ENCODE measurements around the gene CHD5.

CHD5 gene

DNA sequence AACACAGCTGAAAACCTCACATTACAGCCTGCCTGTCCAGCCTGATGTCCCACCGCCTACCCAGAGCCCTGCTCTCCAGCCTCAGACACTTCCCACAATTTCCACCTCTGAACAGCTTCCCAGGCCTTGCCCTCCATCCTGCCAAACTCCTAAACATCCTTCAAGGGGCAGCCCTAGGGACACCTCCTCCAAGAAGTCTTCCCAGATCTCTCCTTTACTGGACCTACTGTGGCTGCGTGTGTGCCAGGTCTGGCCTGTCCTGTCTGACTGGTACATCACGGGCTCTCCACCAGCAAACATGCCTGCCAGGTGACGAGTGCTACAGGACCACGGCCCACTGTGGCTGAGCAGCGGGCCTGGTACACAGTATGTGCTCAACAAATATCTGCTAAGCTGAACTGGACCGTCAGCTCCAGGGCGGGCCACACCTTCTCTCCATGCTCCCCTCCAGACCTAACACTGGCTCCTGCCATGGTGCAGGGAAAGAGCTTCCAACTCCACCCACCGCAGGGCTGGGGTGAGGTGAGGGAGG is 28.8 kb downstream of the CHD5 start:
- no peak for DNase-seq

DNA sequence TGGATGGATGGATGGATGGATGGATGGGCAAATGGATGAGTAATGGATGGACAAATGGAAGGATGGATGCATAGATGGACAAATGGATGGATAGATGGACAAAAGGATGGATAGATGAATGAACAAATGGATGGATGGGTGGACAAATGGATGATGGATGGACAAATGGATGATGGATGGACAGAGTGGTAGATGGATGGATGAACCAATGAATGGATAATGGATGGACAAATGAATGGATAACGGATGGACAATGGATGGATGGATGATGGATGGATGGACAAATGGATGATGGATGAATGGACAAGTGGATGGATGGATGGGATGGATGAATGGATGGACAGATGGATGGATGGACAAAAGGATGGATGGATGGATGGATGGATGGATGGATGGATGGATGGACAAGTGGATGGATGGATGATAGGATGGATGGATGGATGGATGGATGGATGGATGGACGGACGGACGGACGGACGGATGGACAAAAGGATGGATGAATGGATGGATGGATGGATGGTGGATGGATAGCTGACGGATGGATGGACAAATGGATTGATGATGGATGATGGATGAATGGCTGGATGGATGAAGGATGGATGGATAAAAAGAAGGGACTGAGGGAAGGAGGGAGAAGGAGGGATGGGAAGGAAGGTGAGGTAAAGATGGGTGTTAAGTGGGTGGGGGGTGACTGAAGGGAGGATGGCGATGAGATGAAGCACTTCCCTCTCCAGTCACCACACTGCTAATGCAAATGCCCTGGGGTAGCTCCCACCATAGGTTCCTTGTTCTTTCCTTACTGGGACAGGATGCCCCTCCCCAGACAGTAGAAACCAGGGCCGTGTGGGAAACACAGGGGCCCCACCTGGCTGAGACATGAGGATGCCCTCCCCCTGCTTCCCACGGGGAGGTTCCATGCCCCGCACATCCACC is 29.8 kb downstream of the CHD5 start:
- no peak for DNase-seq

- DNase-seq: no peak
Observed at GRCh38 chr1:6149597-6149996, 30.5 kb downstream of the CHD5 start.

DNA sequence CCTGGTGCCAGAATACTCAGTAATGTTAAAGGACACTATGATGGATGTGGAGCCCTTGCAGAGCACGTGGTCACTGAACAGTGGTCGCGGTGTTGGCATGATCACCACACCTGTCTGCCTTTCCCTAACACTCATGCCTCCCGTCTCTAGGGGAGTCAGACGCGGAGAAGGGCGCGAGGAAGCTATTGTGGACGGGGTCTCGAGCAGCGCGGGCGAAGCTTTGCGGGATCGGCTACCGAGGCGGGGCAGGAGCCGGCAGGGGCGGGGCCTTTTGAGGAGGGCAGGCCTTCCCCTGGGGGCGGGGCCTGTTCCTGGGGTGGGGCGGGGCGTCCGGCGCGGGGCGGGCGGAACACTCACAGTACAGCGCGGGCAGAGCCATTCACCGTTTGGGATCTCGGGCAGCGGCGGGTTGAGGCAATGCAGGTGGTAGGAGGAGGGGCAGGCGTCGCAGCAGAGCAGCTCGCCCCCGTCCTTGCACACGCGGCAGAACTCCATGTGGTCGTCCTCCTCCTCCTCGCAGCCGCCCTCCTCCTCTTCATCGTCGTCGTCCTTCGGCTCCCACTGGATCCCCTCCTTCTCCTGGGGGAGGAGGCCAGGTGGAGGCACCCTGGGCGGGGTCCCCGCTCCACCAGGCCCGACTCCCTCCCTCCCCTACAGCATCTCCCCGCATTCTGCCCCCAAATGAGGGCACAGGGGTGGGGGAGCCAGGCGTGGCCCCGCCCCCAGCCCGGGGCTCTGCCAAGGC is 31.5 kb downstream of the CHD5 start:
- DNase-seq: no peak

- no peak for DNase-seq
Observed at GRCh38 chr1:6145864-6146410, 34.2 kb downstream of the CHD5 start.

DNA sequence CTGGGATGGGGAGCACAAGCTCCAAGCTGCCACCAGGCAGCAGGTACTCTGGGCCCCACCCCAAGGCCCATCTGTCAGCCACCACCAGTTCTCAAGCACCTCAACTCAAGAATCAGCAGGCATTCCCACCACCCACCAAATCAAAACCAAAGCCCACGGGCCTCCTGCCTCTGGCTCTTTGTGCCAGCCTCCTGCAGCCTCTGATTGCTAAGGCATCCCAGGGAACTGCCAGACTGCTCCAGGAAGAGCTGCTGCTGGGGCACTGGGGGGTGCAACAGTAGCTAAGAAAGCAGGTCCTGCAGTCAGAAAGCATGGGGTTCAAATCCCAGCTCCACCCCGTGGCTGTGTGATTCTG is 34.7 kb downstream of the CHD5 start:
- no peak for DNase-seq

DNA sequence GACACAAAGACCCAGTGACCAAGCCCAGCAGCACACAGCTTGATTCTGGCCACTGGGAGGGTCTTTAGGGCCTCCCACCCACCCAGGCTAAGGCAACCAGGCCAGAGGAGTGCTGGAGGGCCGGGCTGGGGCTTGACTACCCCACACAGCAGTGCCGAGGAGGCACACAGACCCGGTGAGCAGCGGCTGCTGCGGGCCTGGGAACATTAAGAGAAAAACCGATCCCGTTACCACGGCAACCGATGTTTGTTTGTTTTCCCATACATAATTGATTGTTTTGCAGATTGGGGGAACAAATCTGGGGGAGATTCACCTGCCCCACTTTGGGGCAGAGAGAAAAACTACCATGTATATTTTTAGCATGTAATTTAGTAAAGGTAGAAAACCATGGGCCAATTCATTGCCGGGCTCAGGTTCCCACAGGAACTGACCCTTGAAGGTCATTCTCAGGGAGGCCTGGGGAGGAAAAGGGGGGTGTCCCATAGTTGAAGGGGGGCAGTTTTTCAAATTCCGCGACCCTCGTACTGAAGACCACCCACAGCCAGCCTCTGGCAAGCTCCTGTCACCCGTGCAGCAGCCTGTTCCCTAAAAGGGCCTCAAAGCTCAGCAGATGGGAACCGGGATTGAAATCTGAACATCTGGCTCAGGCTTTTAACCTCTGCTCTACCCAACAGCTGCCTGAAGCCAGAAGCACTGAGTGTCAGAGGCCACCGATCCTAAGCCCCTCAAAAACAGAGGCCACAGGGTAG is 35.3 kb downstream of the CHD5 start:
- no peak for DNase-seq

DNA sequence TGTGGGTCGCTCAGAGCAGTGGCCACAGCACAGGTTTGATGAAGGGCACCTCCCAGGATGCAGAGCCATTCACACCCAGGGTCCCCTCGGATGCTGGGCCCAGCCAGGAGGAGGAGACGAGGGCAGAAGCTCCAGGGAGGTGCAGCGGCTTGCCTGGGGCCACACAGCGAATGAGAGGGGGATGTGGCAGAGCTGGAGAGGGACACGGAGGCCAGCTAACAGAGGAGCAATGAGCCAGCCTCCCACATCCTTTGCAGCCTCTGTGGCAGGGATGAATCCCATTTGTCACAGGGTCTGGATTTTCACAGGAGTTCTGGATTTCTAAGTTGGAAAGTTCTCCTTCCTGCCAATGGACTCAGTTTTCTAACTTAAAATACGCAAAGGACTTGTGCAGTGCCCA is 35.9 kb downstream of the CHD5 start:
- no peak for DNase-seq

GRCh38 chr1:6143395-6143794 is 36.7 kb downstream of the CHD5 start:
- no peak for DNase-seq

GRCh38 chr1:6142734-6143133 is 37.4 kb downstream of the CHD5 start:
- DNase-seq: no peak

GRCh38 chr1:6142036-6142621 is 38.0 kb downstream of the CHD5 start:
- no peak for DNase-seq

GRCh38 chr1:6141592-6141991 is 38.5 kb downstream of the CHD5 start:
- no peak for DNase-seq

GRCh38 chr1:6140413-6140812 is 39.7 kb downstream of the CHD5 start:
- no peak for DNase-seq

DNA sequence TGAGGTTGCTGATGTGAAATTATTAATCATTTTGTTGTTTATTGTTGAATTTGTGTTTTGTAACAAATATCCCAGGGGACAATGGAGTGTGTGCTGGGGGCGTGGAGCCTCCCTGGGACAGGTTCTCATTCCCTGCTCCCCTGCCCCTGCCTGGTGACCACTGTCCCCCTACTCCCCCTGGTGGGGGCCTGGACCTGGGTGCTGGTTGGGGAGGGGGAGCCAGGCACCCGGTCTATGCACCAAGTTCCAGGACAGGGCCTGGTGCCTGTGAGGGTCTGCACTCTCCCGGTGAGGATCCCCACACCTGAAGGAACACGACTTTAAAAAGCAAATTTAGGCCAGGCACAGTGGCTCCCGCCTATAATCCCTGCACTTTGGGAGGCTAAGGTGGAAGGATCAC is 42.4 kb downstream of the CHD5 start:
- DNase-seq: no peak

DNA sequence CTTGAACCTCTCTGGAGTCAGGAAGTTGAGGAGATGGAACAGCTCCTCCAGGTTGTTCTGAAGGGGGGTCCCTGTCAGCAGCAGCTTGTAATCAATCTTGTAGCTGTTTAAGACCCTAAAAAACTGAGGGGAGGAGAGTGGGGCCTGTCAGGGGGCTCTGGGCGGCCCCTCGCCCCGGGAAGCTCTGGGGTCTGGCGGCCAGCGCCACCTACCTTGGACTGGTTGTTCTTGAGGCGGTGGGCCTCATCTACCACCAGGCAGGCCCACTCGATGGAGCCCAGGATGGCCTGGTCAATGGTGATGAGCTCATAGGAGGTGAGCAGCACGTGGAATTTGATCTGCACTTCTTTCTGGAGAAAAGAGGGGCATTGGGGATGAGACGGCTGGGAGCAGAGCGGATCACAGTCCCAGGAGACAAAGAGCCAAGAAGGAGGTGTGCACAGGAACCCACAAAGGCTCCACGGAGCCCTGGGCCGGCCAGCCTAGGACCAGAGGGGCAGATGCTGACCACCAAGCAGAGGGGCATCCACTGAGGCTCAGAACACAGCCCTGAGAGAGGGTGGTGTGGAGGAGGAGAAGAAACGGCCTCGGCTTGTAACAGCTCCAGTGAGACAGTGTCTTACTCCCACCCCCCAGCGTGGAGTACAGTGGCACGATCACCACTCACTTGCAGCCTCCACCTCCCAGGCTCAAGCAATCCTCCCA is 43.5 kb downstream of the CHD5 start:
- DNase-seq: no peak

GRCh38 chr1:6134741-6135510 is 45.2 kb downstream of the CHD5 start:
- DNase-seq: no peak

- no peak for DNase-seq
Observed at GRCh38 chr1:6134206-6134605, 45.9 kb downstream of the CHD5 start.

DNA sequence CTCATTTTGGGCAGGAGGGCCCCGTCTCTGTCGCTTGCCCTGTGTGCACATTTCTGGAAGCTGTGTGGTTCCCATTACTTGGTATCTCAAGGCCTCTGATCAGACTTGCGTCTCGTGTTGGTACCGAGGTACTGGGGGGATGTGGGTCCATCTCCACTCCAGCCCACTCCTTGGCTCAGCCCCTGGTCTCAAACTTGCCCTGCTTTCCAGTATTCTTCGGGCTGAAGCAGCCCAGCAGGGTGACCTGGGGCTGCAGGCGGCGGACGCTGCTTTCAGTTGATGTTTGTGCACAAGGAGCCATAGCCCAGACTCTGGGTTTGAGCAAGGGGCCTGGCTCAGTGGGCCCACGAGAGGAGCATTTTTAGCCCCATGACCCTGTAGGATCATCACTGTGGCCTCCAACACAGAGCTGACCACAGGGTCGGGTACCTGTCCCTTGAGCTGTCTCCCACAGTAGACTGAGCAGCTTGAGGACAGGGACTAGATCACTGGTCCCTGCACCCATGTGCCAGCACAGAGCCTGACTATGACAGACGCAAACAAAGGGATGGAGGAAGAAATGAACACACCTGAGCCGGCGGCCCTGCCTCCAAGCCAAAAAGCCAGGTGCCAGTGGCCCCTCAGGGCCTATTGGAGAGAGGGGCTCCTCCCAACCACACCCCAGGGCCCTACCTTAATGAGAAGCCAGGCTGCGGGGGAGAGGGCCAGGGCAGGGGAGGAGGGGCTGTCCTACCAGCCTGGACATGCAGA is 46.8 kb downstream of the CHD5 start:
- DNase-seq: no peak

GRCh38 chr1:6131561-6131960 is 48.6 kb downstream of the CHD5 start:
- no peak for DNase-seq

DNA sequence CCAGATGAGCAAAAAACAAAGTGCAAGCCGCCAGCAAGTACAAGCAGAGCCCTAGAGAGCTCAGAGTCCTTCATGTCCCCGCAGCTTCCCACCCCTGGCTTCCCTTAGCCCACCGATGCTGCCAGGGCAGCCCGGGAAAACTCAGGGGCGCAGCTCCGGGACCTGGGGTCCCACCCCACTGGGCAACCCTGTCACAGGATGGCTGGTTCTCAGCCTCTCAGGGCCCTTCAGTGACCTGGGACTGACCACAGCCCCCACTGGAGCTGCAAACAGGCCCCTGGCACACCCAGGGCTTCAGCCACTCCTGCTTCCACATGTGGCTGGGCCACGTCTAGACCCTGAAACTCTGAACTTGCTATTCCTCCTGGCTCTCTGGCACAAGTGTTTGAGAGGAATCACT is 49.5 kb downstream of the CHD5 start:
- no peak for DNase-seq

Measured in AML-193 (cell line).